TTC549 (cell line): ENCODE measurements around the gene CTAG1B.
"Not testable (repeated sequence)": the region's sequence is repeated elsewhere in the genome, so short reads cannot be mapped to it uniquely, and the experiment has no call there.

Experiments used
- FAIRE-seq: peaks from 2 replicates; lab custom pipeline; 2012; peaks lifted over from hg19 to GRCh38; lab: Jason Lieb, UNC

The CTAG1B gene

DNA sequence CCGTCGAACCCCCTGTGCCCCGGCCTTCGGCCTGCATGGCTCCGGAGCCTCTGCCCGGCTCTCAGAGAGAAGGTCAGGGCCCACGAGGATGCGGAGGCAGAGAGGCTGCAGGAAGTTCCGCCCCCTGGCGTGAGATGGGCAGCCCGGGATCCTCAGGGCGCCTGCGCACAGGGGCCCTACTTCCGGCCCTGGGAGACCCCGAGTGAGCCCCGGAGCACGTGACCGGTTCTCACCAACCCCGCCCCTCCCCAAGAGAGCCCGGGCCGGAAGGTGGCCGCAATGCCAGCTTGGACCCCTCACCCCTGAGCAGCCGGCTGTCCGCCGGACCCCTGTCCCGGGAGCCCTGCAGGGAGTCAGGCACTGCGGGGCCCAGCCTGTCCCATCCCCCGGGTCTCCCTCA, at the start of gene CTAG1B:
CTAG1B (minus strand) TSS at position 101 of the 400 bp plus-strand sequence; CDS start at position 37, 64 bp downstream.
- FAIRE-seq: not testable (repeated sequence)

DNA sequence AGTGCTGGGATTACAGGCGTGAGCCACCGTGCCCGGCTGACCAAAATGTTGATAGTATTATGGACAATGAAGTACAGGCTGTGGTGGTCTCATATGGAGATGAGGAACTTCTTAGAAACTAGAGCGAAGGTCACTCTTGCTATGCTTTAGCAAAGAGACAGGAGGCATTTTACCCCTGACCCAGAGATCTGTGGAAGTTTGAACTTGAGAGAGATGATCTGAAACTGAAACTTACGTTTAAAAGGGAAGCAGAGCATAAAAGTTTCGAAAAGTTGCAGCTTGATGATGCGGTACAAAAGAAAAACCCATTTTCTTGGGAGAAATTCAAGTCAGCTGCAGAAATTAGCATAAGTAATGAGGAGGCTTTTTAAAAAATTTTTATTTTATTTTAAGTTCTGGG, 42.8 kb upstream of the CTAG1B start:
- FAIRE-seq: no peak

DNA sequence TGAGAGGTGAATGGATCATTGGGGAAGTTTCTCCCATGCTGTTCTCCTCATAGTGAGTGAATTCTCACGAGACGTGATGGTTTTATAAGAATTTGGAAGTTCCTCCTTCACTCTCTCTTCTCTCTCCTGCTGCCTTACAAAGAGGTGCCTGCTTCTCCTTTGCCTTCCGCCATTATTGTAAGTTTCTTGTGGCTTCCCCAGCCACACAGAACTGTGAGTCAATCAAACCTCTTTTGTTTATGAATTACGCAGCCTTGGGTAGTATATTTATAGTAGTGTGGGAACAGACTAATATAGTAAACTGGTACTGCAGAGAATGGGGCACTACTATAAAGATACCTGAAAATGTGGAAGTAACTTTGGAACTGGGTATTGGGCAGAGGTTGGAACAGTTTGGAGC, 42.1 kb upstream of the CTAG1B start:
- no peak for FAIRE-seq

- no peak for FAIRE-seq
Observed at GRCh38 chrX:154660541-154660940, 41.5 kb upstream of the CTAG1B start.

- FAIRE-seq: no peak
Observed at GRCh38 chrX:154658957-154659356, 39.9 kb upstream of the CTAG1B start.

- no peak for FAIRE-seq
Observed at GRCh38 chrX:154658187-154658586, 39.1 kb upstream of the CTAG1B start.

DNA sequence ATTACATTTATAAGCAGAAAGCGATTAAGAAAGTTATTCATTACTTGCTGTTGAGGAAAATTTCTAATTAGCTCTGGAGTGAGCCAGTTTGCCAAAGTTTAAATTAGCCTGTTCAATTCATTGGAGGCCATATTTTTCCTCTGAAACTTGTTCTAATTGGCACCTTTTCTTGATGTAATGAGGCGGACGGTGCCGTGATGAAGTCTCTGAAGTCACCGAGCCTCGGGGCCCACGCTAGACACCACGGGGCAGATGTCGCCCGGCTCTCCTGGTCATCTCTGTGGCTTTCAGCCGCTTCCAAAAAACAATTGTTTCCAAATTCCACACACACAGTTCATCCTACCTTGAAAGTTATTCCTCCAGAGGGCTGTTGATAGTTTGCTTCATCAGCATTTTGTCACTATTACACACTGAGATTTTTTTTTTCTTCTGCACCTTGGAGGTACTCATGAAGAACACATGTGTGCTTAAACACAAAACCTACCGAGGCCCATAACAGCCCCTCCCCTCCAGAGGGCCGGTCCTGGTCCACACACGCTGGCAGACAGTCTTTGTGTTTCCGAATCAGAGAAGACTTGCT, 38.2 kb upstream of the CTAG1B start:
- no peak for FAIRE-seq

GRCh38 chrX:154655786-154656185, 36.7 kb upstream of the CTAG1B start:
- FAIRE-seq: no peak

DNA sequence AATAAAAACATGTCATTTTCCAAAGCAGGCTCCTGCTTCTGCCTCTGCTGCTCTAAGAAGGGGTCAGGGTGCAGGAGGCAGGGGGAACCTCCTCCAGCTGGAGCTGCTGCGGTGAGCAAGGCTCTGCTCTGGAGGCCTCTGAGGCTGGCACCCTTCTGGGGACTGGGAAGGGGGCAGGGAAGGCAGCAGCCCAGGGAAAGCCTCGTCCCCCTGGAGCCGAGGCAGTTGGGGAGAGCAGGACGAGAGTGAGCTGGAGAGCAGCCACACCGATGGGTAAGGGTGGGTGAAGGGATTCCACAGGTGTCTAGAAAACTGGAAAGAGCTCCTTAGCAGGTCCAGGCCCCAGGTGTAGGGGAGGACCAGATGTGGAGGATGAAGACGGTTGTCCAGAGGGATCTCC, 36.3 kb upstream of the CTAG1B start:
- no peak for FAIRE-seq

DNA sequence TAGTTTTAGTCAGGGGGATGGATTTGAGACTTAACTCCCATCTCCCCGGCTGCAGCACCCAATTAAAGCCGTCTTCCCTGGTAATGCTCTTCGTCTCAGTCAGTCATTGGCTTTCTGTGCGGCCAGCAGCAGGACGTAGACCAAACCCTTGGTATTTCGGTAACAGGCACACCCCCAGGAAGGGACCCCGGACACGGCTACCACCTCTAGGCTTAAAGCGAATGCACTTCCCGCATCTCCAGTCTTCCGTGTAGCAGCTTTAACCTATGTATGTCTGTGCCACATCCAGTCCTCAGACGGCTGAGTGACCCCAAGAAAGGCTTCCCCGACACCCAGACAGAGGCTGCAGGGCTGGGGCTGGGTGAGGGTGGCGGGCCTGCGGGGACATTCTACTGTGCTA, 35.8 kb upstream of the CTAG1B start:
- no peak for FAIRE-seq

DNA sequence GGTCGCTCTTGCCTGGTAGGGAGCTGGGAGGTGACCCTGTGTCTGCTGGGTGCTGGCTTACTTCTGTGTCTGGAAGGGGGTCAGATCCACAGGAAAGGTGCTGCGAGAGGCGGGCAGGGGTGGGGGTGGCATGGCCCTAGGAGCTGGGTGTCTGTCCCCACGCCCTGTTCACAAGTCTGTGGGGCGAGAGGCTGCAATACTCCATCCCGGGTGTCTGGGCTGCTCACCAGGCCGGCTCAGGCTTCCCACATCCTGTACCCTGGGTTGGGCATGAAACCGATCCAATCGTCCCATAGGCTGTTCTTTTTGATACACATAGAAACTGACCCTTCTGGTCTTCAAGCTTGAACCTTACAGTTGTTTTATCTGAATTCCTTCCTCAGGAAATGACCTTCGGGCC, 35.3 kb upstream of the CTAG1B start:
- FAIRE-seq: no peak

- not testable (repeated sequence) for FAIRE-seq
Observed at GRCh38 chrX:154653413-154653812, 34.3 kb upstream of the CTAG1B start, which contains the start of gene CTAG2. Gene CTAG2, minus strand, starts transcription at chrX:154653579. Its CDS starts 64 bp downstream, at chrX:154653515.

DNA sequence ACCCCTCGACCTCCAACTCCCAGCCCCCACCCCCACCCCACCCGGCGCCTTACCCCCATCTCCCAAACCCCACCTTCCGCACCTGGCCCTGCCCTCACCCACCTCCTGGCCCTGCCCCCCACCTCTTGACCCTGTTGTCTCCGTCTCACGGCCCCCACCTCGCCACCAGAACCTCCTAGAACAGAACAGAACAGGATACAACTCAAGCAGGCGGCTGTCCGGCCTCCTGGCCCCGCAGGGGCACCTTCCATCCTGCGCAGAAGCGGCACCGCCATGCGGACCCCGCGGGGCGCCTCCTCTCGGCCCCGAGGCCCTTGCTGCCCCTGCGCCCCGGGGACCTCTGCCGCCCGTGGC, 33.9 kb upstream of the CTAG1B start:
- no peak for FAIRE-seq

DNA sequence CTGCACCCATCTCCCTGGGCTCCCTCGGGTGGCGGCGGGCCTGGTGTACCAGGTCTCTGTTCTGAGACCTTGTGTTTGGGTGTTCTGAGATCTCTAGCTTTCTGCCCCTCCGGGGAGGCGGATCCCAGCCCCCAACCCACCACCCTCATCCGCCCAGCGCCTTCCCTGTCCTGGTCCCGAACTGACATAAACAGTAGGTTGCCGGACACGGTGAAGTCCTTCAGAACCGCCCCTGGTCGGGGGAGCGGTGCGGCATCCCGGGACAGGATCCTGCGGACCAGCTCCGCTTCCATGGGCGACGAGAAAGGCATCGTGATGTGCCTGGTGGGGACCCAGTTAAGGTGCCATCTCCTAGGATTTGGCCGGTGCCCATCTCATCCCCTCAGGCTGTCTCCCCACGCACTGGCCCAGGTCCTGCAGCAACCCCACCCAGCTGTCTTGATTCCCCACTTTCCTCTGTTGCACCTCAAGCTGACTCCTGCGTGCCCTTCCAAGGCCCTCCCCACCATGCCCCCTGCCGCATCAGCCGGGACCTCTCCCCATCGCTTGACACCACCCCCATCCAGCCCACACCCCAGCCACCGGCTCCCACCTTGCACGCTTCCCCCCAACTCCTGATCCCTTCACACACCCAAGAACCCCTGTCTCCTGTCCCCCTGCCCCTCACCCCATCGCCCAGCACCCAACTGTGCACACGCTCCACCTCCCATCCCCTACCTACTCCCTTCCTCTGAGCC, 33.4 kb upstream of the CTAG1B start:
- FAIRE-seq: no peak

DNA sequence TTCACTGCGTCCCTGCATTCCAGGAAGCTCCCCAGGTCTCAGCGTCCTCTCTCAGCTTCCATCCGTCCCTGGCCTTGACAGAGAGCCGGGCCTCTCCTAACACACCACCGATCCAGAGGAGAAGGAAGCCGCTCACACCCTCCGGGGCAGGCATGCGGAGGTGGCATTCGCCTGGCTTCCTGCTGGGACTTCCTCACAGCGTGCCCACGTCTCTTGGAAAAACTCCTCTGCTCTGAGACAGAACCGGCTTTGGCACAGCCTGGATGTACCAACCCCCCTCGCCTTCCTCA, 31.1 kb upstream of the CTAG1B start:
- FAIRE-seq: no peak

GRCh38 chrX:154649503-154650220, 30.6 kb upstream of the CTAG1B start:
- no peak for FAIRE-seq

DNA sequence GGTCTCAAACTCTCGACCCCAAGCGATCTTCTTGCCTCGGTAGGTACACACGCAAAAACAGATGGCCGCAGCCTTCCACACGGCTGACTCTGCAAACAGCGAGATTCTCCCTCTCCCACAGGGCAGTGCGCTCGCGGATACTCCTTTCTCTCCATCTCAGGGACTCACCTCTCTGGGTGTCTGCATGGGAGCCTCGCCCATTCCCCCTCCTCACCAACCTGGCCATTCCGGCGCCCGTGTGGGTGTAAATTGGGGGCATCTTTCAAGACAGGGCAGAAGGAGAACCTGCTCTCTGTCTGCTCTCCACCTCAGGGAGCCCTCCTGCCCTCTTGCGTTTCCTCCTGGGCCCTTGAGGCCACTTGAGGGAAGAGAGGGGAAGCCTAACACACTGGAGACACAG, 29.8 kb upstream of the CTAG1B start:
- no peak for FAIRE-seq

GRCh38 chrX:154645745-154646378, 26.8 kb upstream of the CTAG1B start:
- FAIRE-seq: not testable (repeated sequence)

- not testable (repeated sequence) for FAIRE-seq
Observed at GRCh38 chrX:154643708-154644107, 24.6 kb upstream of the CTAG1B start.

GRCh38 chrX:154641740-154642139, 22.7 kb upstream of the CTAG1B start:
- not testable (repeated sequence) for FAIRE-seq

DNA sequence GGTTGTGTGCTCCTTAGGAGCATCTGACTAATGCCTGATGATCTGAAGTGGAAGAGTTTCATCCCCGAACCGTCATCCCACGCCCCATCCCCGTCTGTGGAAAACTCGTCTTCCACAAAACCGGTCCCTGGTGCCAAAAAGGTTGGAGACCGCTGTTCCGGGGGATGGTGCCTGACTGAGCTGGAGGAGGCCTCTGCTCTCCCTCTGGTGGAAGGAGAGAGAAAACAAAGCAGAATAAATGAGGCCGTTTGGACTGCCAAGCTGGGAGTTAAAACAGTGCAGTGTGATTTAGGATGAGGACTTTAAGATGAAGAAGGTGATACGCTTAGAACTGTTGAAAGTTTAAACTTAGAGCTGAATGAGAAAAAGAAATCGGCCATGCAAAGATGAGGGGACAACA, 14.6 kb upstream of the CTAG1B start:
- not testable (repeated sequence) for FAIRE-seq

- not testable (repeated sequence) for FAIRE-seq
Observed at GRCh38 chrX:154630949-154631348, 11.9 kb upstream of the CTAG1B start.

DNA sequence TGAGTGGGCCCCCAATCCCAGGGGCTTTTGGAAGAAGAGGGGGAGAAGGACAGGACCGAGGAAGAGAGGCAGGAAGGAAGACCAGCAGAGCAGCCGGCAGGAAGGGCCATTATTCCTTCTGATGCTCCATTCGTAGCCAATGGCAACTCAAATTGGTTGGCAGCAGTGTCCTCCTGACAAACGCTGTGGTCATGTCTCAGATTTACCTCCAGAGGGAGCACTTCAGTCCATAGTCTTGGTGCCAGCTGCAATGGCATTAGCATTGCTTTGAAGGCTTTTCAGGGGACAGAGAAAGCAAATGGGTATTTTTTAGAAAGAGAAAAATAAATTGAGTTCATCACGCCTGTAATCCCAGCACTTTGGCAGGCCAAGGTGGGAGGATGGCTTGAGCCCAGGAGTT, 9.9 kb upstream of the CTAG1B start:
- not testable (repeated sequence) for FAIRE-seq
